ENCODE data around the gene ECHS1. TPM values are rescaled to one million over a fixed set of nuclear protein-coding genes. Genes with fewer than 3 reads are reported as not detected.

Gene ECHS1
- total and polyA plus RNA-seq, 2 experiments from 2014 or later: 92.1 to 127 TPM

DNA sequence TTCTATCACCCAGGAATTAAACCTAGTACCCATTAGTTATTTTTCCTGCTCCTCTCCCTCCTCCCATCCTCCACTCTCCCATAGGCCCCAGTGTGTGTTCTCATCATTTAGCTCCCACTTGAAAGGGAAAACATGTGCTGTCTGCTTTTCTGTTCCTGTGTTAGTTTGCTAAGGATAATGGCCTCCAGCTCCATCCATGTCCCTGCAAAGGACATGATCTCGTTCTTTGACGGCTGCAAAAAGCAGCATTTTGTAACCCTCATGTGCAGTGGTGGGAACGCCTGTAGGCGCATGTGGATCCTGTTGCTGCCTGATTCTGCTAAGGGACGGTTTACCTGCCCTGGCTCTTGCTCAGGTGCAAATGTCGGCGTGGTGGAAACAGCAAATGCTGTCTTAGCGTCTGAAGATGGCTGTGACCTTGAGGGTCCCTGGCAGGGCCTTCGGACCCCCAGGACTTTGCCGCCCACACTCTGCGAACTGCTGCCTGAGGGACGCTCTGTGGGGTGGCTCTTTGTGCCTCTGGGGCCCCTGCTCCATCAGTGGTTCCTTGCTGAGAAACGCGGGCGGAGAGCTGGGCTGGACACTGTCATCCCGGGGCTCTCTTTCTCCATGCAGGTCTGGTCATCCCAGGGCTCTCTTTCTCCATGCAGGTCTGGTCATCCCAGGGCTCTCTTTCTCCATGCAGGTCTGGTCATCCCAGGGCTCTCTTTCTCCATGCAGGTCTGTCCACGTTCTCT, 15.2 kb upstream of the ECHS1 start:
- H3K79me2 ChIP-seq (replicated peaks; ENCODE audit: insufficient read depth): no peaks in the 10 kb centered on the region
- H3K27me3 ChIP-seq (ENCODE audit: insufficient read depth): no peaks in the 10 kb centered on the region
- Mint-ChIP-seq H3K4me1 (peaks cover under 1% of the 10 kb centered on the region; the same call in 1 of the 3 replicates), H3K36me3 (ENCODE audit: low read depth) (0 out of 3 replicates have a peak, but pooled peaks cover 3% of the 10 kb centered on the region), H3K9me3 (no peaks in the 10 kb centered on the region), H3K27me3 (ENCODE audit: insufficient read depth, low read depth, poor library complexity) (no peaks in the 10 kb centered on the region), H3K4me3 (no peak overlapping the region), H3K27ac (no peak overlapping the region)
- ATAC-seq (no peak), DNase-seq (ENCODE audit: low spot score) (no peak)
- H3K36me3 ChIP-seq (ENCODE audit: insufficient read depth): no peaks in the 10 kb centered on the region; the same call in 1 of the 2 replicates
- H3K4me1 ChIP-seq (ENCODE audit: insufficient read depth): no peaks in the 10 kb centered on the region
- H3K9me2 ChIP-seq (ENCODE audit: insufficient read depth): no peaks in the 10 kb centered on the region
- no peak overlapping the region for H3K27ac ChIP-seq (ENCODE audit: low read depth)
- no peaks in the 10 kb centered on the region for H3F3A ChIP-seq (replicated peaks; ENCODE audit: low read depth)
- H3K4me2 ChIP-seq: no peak overlapping the region
- H4K20me1 ChIP-seq (replicated peaks; ENCODE audit: insufficient read depth): no peaks in the 10 kb centered on the region
- H3K4me3 ChIP-seq: no peak overlapping the region
- TF ChIP-seq CTCF (conservative IDR thresholded peaks at IDR 0.05; ENCODE audit: low read depth in 2 of 2): no peak
- TF ChIP-seq CREB1 (CRISPR knock-in tag; IDR thresholded peaks at IDR 0.05; ENCODE audit: low read depth): no peak
- TF ChIP-seq ZNF331 (CRISPR knock-in tag; IDR thresholded peaks at IDR 0.05; ENCODE audit: low read depth): no peak
- no peak for TF ChIP-seq ZNF114 (CRISPR knock-in tag; IDR thresholded peaks at IDR 0.05)
- TF ChIP-seq ETS1 (IDR thresholded peaks at IDR 0.05): no peak
- no peak for TF ChIP-seq POLR2AphosphoS5 (IDR thresholded peaks at IDR 0.05; ENCODE audit: low read depth)
- no peak for TF ChIP-seq NANOG (IDR thresholded peaks at IDR 0.05; ENCODE audit: borderline replicate concordance)
- no peak for TF ChIP-seq ZNF462 (CRISPR knock-in tag; IDR thresholded peaks at IDR 0.05)
- TF ChIP-seq EZH2phosphoT487 (IDR thresholded peaks at IDR 0.05; ENCODE audit: unreplicated experiment): no peak
- TF ChIP-seq JUNB (IDR thresholded peaks at IDR 0.05; ENCODE audit: unreplicated experiment): no peak
- TF ChIP-seq EZH2 (IDR thresholded peaks at IDR 0.05; ENCODE audit: low read depth, unreplicated experiment): no peak
- TF ChIP-seq STAT1 (IDR thresholded peaks at IDR 0.05; ENCODE audit: unreplicated experiment): no peak
- no peak for TF ChIP-seq REST (IDR thresholded peaks at IDR 0.05; ENCODE audit: unreplicated experiment)
- H2AFZ ChIP-seq: no peak overlapping the region

Measured in GM23338 (cell line).